K562 (cell line): ENCODE results near the gene DDX54. TPM values are rescaled to one million over a fixed set of nuclear protein-coding genes. Genes with fewer than 3 reads are reported as not detected.

Experiments used
- CREB1 ChIP-seq, 2 experiments: sonication (generic) in 1 of 2; formaldehyde crosslinking in 1 of 2; IDR thresholded peaks; 2 replicates each; pipeline versions ENCODE4 v1.6.1 to v1.8.0; 2012 to 2022; ENCODE audit warnings: inconsistent platforms in 1 of 2, mild to moderate bottlenecking in 1 of 2, missing genetic modification reagents in 1 of 2, moderate library complexity in 1 of 2
- EGR1 ChIP-seq: fragments of 450-650 bp; conservative IDR thresholded peaks from 2 replicates; pipeline ENCODE4 v1.6.1; 2017; ENCODE audit warnings: mild to moderate bottlenecking
- FOXK2 ChIP-seq, 2 experiments: fragments of 450-650 bp; IDR thresholded peaks in 1 of 2; conservative IDR thresholded peaks in 1 of 2; 2 replicates each; pipeline ENCODE4 v1.6.1; 2016; ENCODE audit warnings: low read depth in 2 of 2, mild to moderate bottlenecking in 1 of 2
- GATA2 ChIP-seq: sonication (generic); formaldehyde crosslinking; IDR thresholded peaks from 2 replicates; pipeline ENCODE4 v1.4.0; 2020; ENCODE audit warnings: mild to moderate bottlenecking, missing genetic modification reagents
- HNRNPH1 ChIP-seq: fragments of 200-400 bp; formaldehyde crosslinking; optimal IDR thresholded peaks from 2 replicates; pipeline ENCODE3; 2017; ENCODE audit warnings: low read depth, mild to moderate bottlenecking, low read length, moderate library complexity
- JUNB ChIP-seq: fragments of 450-650 bp; formaldehyde crosslinking; conservative IDR thresholded peaks from 2 replicates; pipeline ENCODE4 v1.4.0; 2020; ENCODE audit warnings: mild to moderate bottlenecking
- NR1H2 ChIP-seq: sonication (generic); formaldehyde crosslinking; IDR thresholded peaks from 2 replicates; pipeline ENCODE4 v1.4.0; 2020; ENCODE audit warnings: mild to moderate bottlenecking, missing genetic modification reagents
- PRPF4 ChIP-seq: fragments of 200-400 bp; formaldehyde crosslinking; IDR thresholded peaks from one replicate; pipeline ENCODE4 v1.6.1; 2017; ENCODE audit warnings: low read length, low read depth, mild to moderate bottlenecking; ENCODE audit not compliant: insufficient read depth, poor library complexity, severe bottlenecking
- PTBP1 ChIP-seq: fragments of 200-400 bp; formaldehyde crosslinking; IDR thresholded peaks from 2 replicates; pipeline ENCODE4 v1.6.1; 2017; ENCODE audit warnings: low read depth, low read length
- XRCC5 ChIP-seq: fragments of 200-400 bp; formaldehyde crosslinking; IDR thresholded peaks from 2 replicates; pipeline ENCODE4 v1.6.1; 2017; ENCODE audit warnings: low read depth, mild to moderate bottlenecking, low read length
- ZFP36 ChIP-seq: fragments of 150-350 bp; IDR thresholded peaks from 2 replicates; pipeline ENCODE4 v1.6.1; 2018; ENCODE audit warnings: low read length, low read depth; ENCODE audit not compliant: partially characterized antibody
- ZFX ChIP-seq: sonication (generic); formaldehyde crosslinking; IDR thresholded peaks from 2 replicates; pipeline ENCODE4 v1.8.0; 2022; ENCODE audit warnings: mild to moderate bottlenecking, missing genetic modification reagents, moderate library complexity
- ZNF408 ChIP-seq: fragments of 250-450 bp; sonication (Bioruptor Pico); IDR thresholded peaks from 2 replicates; pipeline ENCODE4 v1.4.0; 2020; ENCODE audit warnings: low read depth, mild to moderate bottlenecking, moderate library complexity
- ZNF780A ChIP-seq: fragments of 250-450 bp; sonication (Bioruptor Pico); IDR thresholded peaks from 2 replicates; pipeline ENCODE4 v1.5.0; 2021; ENCODE audit warnings: mild to moderate bottlenecking
- ZZZ3 ChIP-seq: fragments of 450-650 bp; IDR thresholded peaks from 2 replicates; pipeline ENCODE4 v1.6.1; 2016; ENCODE audit warnings: antibody characterized with exemption, mild to moderate bottlenecking, moderate library complexity
- polyA plus RNA-seq, 8 experiments: library from polyadenylated mRNA; depleted of rRNA in 4 of 8; stranded (reverse) in 5 of 8; unstranded in 3 of 8; fragments of >200 nt; fragmentation: Nextera tagmentation in 2 of 8; fragmentation: Illumina TruSeq in 1 of 8; extraction: Ambion mirVana in 2 of 8; extraction: Trizol in 1 of 8; gene quantifications; 2 replicates each; pipeline versions ENCODE4 v1.2.1 to v1.2.3, GENCODE V29; 2011 to 2014; ENCODE audit warnings: inconsistent platforms in 1 of 8, missing spikeins in 1 of 8
- total RNA-seq, 7 experiments: library from RNA; depleted of rRNA in 6 of 7; stranded (reverse); fragments of >200 nt in 6 of 7; fragmentation: Illumina TruSeq in 2 of 7; extraction: Trizol in 2 of 7; gene quantifications; 2 replicates each; pipeline versions ENCODE4 v1.2.1 to v1.2.3, GENCODE V29; 2011 to 2021; ENCODE audit warnings: low replicate concordance in 1 of 7
- TF ChIP-seq, protein P1 (sequence below): fragments of 250-450 bp; sonication (Bioruptor Pico); IDR thresholded peaks from 2 replicates; pipeline ENCODE4 v1.4.0; 2020; ENCODE audit warnings: mild to moderate bottlenecking
- TF ChIP-seq, protein P2 (sequence below): IDR thresholded peaks from 2 replicates; pipeline ENCODE4 v1.6.1; 2012; ENCODE audit warnings: low read depth, low read length, improper control_type of control experiment, borderline replicate concordance
- TF ChIP-seq, protein P3 (sequence below): sonication (generic); formaldehyde crosslinking; IDR thresholded peaks from 2 replicates; pipeline ENCODE4 v1.5.0; 2020; ENCODE audit warnings: missing genetic modification reagents
- TF ChIP-seq, protein P4 (sequence below): sonication (generic); formaldehyde crosslinking; IDR thresholded peaks from 2 replicates; pipeline ENCODE4 v1.8.0; 2023; ENCODE audit warnings: mild to moderate bottlenecking, missing genetic modification reagents

DDX54 gene
- total and polyA plus RNA-seq, 9 of the 15 experiments (the other 6 are each of a cell fraction or from before 2014, with no cell fraction given): 1.4 to 135 (median 51.4) TPM

DNA sequence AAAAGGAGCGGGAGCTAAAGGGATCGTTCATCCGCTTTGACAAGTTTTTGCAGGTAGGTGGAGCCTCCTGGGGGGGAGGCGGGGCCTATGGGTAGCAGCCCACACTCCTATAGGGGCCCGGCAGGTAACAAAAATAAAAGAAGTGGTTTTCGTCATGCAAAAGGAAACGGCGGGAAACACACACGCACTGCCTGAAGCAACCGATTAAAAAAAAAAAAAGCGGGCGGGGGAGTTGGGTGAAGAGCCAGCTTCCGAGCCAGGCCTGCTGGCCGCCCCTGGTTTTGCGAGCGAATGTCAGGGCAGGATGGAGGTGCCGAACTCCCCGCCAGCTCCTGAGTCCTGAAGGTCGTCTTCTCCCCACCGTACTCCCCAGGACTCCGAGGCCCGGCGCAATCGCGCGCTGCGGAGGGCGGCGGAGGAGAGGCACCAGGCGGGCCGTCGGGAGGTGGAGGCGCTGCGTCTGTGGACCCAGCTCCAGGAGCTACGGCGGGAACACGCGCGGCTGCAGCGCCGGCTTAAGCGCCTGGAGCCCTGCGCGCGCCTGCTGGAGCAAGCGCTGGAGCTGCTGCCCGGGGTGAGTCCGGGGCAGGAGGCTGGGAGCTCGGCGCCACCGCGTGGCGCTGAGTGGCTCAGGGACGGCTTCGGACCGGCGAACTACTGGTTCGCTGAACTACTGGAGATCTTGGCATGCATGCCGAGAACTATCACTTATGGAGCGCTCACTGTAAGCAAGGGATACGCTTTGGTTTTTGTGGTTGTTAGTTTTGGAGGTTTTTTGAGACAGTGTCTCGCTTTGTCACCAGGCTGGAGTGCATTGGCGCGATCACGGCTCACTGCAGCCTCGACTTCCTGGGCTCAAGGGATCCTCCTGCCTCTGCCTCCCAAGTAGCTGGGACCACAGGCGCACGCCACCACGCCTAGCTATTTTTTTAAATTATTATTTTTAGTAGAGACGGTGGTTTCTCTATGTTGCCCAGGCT is 32.2 kb downstream of the DDX54 start (continued):
- TF ChIP-seq ZFP36: no peak
- TF ChIP-seq, protein P1, sequence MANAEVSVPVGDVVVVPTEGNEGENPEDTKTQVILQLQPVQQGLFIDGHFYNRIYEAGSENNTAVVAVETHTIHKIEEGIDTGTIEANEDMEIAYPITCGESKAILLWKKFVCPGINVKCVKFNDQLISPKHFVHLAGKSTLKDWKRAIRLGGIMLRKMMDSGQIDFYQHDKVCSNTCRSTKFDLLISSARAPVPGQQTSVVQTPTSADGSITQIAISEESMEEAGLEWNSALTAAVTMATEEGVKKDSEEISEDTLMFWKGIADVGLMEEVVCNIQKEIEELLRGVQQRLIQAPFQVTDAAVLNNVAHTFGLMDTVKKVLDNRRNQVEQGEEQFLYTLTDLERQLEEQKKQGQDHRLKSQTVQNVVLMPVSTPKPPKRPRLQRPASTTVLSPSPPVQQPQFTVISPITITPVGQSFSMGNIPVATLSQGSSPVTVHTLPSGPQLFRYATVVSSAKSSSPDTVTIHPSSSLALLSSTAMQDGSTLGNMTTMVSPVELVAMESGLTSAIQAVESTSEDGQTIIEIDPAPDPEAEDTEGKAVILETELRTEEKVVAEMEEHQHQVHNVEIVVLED (CRISPR knock-in tag): no peak
- TF ChIP-seq XRCC5: peak; percentile 58; the same call in 1 of the 2 replicates
- TF ChIP-seq, protein P2, sequence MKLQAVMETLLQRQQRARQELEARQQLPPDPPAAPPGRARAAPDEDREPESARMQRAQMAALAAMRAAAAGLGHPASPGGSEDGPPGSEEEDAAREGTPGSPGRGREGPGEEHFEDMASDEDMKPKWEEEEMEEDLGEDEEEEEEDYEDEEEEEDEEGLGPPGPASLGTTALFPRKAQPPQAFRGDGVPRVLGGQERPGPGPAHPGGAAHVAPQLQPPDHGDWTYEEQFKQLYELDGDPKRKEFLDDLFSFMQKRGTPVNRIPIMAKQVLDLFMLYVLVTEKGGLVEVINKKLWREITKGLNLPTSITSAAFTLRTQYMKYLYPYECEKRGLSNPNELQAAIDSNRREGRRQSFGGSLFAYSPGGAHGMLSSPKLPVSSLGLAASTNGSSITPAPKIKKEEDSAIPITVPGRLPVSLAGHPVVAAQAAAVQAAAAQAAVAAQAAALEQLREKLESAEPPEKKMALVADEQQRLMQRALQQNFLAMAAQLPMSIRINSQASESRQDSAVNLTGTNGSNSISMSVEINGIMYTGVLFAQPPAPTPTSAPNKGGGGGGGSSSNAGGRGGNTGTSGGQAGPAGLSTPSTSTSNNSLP: no peak
- TF ChIP-seq EGR1: no peak
- TF ChIP-seq JUNB (CRISPR knock-in tag): no peak
- TF ChIP-seq HNRNPH1: no peak
- TF ChIP-seq, protein P3, sequence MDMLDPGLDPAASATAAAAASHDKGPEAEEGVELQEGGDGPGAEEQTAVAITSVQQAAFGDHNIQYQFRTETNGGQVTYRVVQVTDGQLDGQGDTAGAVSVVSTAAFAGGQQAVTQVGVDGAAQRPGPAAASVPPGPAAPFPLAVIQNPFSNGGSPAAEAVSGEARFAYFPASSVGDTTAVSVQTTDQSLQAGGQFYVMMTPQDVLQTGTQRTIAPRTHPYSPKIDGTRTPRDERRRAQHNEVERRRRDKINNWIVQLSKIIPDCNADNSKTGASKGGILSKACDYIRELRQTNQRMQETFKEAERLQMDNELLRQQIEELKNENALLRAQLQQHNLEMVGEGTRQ (CRISPR knock-in tag): no peak
- TF ChIP-seq FOXK2 (conservative IDR thresholded peaks at IDR 0.05 in 1 of 2, IDR thresholded peaks at IDR 0.05 in 1 of 2; ENCODE audit: low read depth in 2 of 2): no peak
- no peak for TF ChIP-seq ZNF408 (CRISPR knock-in tag)
- no peak for TF ChIP-seq ZNF780A (CRISPR knock-in tag)
- no peak for TF ChIP-seq PRPF4
- no peak for TF ChIP-seq CREB1 (IDR thresholded peaks at IDR 0.05)
- peak; percentile 66 for TF ChIP-seq CREB1 (CRISPR knock-in tag; IDR thresholded peaks at IDR 0.05)
- TF ChIP-seq, protein P4, sequence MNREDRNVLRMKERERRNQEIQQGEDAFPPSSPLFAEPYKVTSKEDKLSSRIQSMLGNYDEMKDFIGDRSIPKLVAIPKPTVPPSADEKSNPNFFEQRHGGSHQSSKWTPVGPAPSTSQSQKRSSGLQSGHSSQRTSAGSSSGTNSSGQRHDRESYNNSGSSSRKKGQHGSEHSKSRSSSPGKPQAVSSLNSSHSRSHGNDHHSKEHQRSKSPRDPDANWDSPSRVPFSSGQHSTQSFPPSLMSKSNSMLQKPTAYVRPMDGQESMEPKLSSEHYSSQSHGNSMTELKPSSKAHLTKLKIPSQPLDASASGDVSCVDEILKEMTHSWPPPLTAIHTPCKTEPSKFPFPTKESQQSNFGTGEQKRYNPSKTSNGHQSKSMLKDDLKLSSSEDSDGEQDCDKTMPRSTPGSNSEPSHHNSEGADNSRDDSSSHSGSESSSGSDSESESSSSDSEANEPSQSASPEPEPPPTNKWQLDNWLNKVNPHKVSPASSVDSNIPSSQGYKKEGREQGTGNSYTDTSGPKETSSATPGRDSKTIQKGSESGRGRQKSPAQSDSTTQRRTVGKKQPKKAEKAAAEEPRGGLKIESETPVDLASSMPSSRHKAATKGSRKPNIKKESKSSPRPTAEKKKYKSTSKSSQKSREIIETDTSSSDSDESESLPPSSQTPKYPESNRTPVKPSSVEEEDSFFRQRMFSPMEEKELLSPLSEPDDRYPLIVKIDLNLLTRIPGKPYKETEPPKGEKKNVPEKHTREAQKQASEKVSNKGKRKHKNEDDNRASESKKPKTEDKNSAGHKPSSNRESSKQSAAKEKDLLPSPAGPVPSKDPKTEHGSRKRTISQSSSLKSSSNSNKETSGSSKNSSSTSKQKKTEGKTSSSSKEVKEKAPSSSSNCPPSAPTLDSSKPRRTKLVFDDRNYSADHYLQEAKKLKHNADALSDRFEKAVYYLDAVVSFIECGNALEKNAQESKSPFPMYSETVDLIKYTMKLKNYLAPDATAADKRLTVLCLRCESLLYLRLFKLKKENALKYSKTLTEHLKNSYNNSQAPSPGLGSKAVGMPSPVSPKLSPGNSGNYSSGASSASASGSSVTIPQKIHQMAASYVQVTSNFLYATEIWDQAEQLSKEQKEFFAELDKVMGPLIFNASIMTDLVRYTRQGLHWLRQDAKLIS (CRISPR knock-in tag): no peak
- TF ChIP-seq GATA2: no peak
- no peak for TF ChIP-seq NR1H2 (CRISPR knock-in tag)
- TF ChIP-seq PTBP1: no peak
- no peak for TF ChIP-seq ZZZ3
- TF ChIP-seq ZFX (CRISPR knock-in tag): peak; percentile 62
